GM12878 (cell line): ENCODE measurements around the gene PCDHGA7. TPM values are rescaled to one million over a fixed set of nuclear protein-coding genes. Genes with fewer than 3 reads are reported as not detected.
"Not testable (repeated sequence)": the region's sequence is repeated elsewhere in the genome, so short reads cannot be mapped to it uniquely, and the experiment has no call there.

Experiments used
- ATAC-seq: fragments of 200-7000 bp; cut with Tn5 transposase; 3 replicates; pipeline ENCODE4 v1.9.1; 2020; ENCODE audit warnings: mild to moderate bottlenecking, moderate library complexity
- BruUV-seq: library from RNA; stranded (reverse); fragments of 400-500 nt; replicated peaks from 2 replicates; lab custom pipeline; 2021; lab: Mats Ljungman, UMichigan
- CTCF ChIA-PET: fragments of 300-600 bp; sonication (Branson Sonifier 250); formaldehyde crosslinking; extraction: SDS; loops from one replicate; lab custom pipeline; 2021; ENCODE audit warnings: inconsistent platforms; lab: Yijun Ruan, JAX
- POLR2A ChIA-PET: fragments of 350-600 bp; formaldehyde crosslinking; extraction: SDS; loops from one replicate; lab custom pipeline; 2021; ENCODE audit warnings: inconsistent platforms; lab: Charles Lee
- RAD21 ChIA-PET: fragments of 300-600 bp; sonication (Branson Sonifier 250); formaldehyde crosslinking; loops from one replicate; lab custom pipeline; 2023; ENCODE audit warnings: antibody characterized with exemption; ENCODE audit not compliant: unreplicated experiment; lab: Charles Lee
- SMC1A ChIA-PET: fragments of 300-600 bp; sonication (Branson Sonifier 250); formaldehyde crosslinking; loops from one replicate; lab custom pipeline; 2023; ENCODE audit not compliant: unreplicated experiment, uncharacterized antibody; lab: Charles Lee
- DNase-seq: peaks from one replicate; pipeline ENCODE4 v3.0.0-alpha.2; 2011; ENCODE audit warnings: low read depth, low spot score
- FAIRE-seq: peaks from 3 replicates; lab custom pipeline; 2011; peaks lifted over from hg19 to GRCh38; lab: Jason Lieb, UNC
- H2AFZ ChIP-seq: 2 replicates; pipeline ENCODE4 v1.6.0; 2011; ENCODE audit warnings: low read depth, low read length, control low read depth; ENCODE audit not compliant: control insufficient read depth
- H3K27ac ChIP-seq: 2 replicates; pipeline ENCODE4 v1.5.1; 2011; ENCODE audit warnings: control low read depth; ENCODE audit not compliant: control insufficient read depth, insufficient read depth
- H3K27me3 ChIP-seq, 2 experiments: replicated peaks in 1 of 2; 2 replicates each; pipeline versions ENCODE4 v1.6.0 to v1.6.1; 2011; ENCODE audit warnings: low read length in 1 of 2; ENCODE audit not compliant: control insufficient read depth in 2 of 2, insufficient read depth in 2 of 2
- H3K36me3 ChIP-seq, 2 experiments: 2 replicates each; pipeline ENCODE4 v1.5.1; 2011; ENCODE audit warnings: low read length in 1 of 2; ENCODE audit not compliant: control insufficient read depth in 2 of 2, insufficient read depth in 2 of 2
- H3K4me1 ChIP-seq: 2 replicates; pipeline ENCODE4 v1.6.1; 2011; ENCODE audit warnings: mild to moderate bottlenecking, low read length, moderate library complexity, mixed read lengths; ENCODE audit not compliant: control insufficient read depth, insufficient read depth
- H3K4me2 ChIP-seq: 2 replicates; pipeline ENCODE4 v1.6.0; 2011; ENCODE audit warnings: control low read depth; ENCODE audit not compliant: control insufficient read depth, insufficient read depth
- H3K4me3 ChIP-seq: fragments of 200-600 bp; sonication (generic); 2 replicates; pipeline ENCODE4 v1.5.1; 2016
- H3K79me2 ChIP-seq: 2 replicates; pipeline ENCODE4 v1.6.0; 2011; ENCODE audit warnings: low read length; ENCODE audit not compliant: control insufficient read depth, insufficient read depth
- H3K9ac ChIP-seq: 2 replicates; pipeline ENCODE4 v1.8.0; 2011; ENCODE audit warnings: low read length, control low read depth, mixed read lengths; ENCODE audit not compliant: control insufficient read depth, insufficient read depth
- H3K9me3 ChIP-seq: replicated peaks from 3 replicates; pipeline ENCODE4 v1.5.1; 2011; ENCODE audit warnings: mild to moderate bottlenecking, low read length; ENCODE audit not compliant: control insufficient read depth, insufficient read depth
- H4K20me1 ChIP-seq: 2 replicates; pipeline ENCODE4 v1.6.0; 2011; ENCODE audit not compliant: control insufficient read depth, insufficient read depth
- WGBS: methylation state at CpG from one replicate; pipeline ENCODE4 v1.1.6; 2016; ENCODE audit warnings: low lambda C conversion rate; ENCODE audit not compliant: insufficient replicate concordance, insufficient coverage; ENCODE audit errors: missing lambda C conversion rate; 5-methylcytosine and 5-hydroxymethylcytosine counted together
- in situ Hi-C: fragments of 300-500 bp; cut with MboI; formaldehyde crosslinking; loops from 9 replicates; pipeline ENCODE4 v1.14.3; 2018; ENCODE audit warnings: mixed read lengths
- intact Hi-C: fragments of 100-400 bp; cut with micrococcal nuclease; formaldehyde crosslinking; loops from one replicate; pipeline ENCODE4 v1.14.2; 2022; ENCODE audit not compliant: unreplicated experiment
- polyA plus RNA-seq, 11 experiments: library from polyadenylated mRNA; depleted of rRNA in 4 of 11; unstranded in 6 of 11; stranded (reverse) in 5 of 11; fragments of >200 nt; fragmentation: Nextera tagmentation in 4 of 11; fragmentation: Illumina TruSeq in 1 of 11; extraction: Ambion mirVana in 4 of 11; extraction: Trizol in 1 of 11; gene quantifications; 1 replicate in 1 of 11; 2 replicates in 10 of 11; pipeline versions ENCODE4 v1.2.1 to v1.2.3, GENCODE V29; 2011 to 2016; ENCODE audit warnings: inconsistent platforms in 2 of 11, missing spikeins in 2 of 11, low read depth in 1 of 11
- total RNA-seq, 4 experiments: library from RNA; depleted of rRNA in 3 of 4; stranded (reverse); fragments of >200 nt in 3 of 4; fragmentation: Illumina TruSeq in 1 of 4; extraction: Trizol in 1 of 4; gene quantifications; 2 replicates each; pipeline versions ENCODE4 v1.2.1 to v1.2.3, GENCODE V29; 2013 to 2021
- TF ChIP-seq, protein P1 (sequence below): IDR thresholded peaks from 2 replicates; pipeline ENCODE4 v1.6.1; 2012; ENCODE audit warnings: mild to moderate bottlenecking, low read depth, low read length

The PCDHGA7 gene
- total and polyA plus RNA-seq, 10 of the 15 experiments (the other 5 are each of a cell fraction or from before 2014, with no cell fraction given) = 0.01 to 0.18 (median 0.08) TPM; not detected in 3

DNA sequence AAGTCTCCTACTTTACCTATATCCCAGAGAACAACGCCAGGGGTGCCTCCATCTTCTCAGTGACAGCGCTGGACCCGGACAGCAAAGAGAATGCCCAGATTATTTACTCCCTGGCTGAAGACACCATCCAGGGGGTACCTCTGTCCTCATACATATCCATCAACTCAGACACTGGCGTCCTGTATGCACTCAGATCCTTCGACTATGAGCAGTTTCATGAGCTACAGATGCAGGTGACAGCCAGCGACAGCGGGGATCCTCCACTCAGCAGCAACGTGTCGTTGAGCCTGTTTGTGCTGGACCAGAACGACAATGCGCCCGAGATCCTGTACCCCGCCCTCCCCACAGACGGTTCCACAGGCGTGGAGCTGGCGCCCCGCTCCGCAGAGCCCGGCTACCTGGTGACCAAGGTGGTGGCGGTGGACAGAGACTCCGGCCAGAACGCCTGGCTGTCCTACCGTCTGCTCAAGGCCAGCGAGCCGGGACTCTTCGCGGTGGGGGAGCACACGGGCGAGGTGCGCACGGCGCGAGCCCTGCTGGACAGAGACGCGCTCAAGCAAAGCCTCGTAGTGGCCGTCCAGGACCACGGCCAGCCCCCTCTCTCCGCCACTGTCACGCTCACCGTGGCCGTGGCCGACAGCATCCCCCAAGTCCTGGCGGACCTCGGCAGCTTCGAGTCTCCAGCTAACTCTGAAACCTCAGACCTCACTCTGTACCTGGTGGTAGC lies 32.2 kb downstream of the PCDHGA7 start:
- POLR2A ChIA-PET, H3K4me1 ChIP-seq, H3K4me2 ChIP-seq, H3K4me3 ChIP-seq, DNase-seq, H3K79me2 ChIP-seq, H3K27me3 ChIP-seq, FAIRE-seq, H4K20me1 ChIP-seq, ATAC-seq, H2AFZ ChIP-seq, H3K27ac ChIP-seq, H3K36me3 ChIP-seq, intact Hi-C loops, BruUV-seq, H3K9ac ChIP-seq: not testable (repeated sequence)
- ChIA-PET CTCF (interaction anchor here (0.7 to 10.9 kb wide), 13 partner anchors 15 to 208 kb away, joined by 3 to 245 read pairs (median 23); partner anchors contain the start of genes PCDHB14, PCDHGA12, PCDHGB3 and PCDHGC3), SMC1A (interaction anchor here (2.7 to 7.4 kb wide), 3 partner anchors 109 to 149 kb away, joined by 16 to 67 read pairs (median 35); no protein-coding TSS in a partner anchor), RAD21 (interaction anchor here (2.3 to 3.3 kb wide), 5 partner anchors 61 to 153 kb away, joined by 6 to 42 read pairs (median 12); partner anchors contain the start of gene PCDHGC3)
- TF ChIP-seq, protein P1, sequence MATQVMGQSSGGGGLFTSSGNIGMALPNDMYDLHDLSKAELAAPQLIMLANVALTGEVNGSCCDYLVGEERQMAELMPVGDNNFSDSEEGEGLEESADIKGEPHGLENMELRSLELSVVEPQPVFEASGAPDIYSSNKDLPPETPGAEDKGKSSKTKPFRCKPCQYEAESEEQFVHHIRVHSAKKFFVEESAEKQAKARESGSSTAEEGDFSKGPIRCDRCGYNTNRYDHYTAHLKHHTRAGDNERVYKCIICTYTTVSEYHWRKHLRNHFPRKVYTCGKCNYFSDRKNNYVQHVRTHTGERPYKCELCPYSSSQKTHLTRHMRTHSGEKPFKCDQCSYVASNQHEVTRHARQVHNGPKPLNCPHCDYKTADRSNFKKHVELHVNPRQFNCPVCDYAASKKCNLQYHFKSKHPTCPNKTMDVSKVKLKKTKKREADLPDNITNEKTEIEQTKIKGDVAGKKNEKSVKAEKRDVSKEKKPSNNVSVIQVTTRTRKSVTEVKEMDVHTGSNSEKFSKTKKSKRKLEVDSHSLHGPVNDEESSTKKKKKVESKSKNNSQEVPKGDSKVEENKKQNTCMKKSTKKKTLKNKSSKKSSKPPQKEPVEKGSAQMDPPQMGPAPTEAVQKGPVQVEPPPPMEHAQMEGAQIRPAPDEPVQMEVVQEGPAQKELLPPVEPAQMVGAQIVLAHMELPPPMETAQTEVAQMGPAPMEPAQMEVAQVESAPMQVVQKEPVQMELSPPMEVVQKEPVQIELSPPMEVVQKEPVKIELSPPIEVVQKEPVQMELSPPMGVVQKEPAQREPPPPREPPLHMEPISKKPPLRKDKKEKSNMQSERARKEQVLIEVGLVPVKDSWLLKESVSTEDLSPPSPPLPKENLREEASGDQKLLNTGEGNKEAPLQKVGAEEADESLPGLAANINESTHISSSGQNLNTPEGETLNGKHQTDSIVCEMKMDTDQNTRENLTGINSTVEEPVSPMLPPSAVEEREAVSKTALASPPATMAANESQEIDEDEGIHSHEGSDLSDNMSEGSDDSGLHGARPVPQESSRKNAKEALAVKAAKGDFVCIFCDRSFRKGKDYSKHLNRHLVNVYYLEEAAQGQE = peak; percentile 24; the same call in 1 of the 2 replicates
- in situ Hi-C loops = loop anchor here (5.0 kb wide), 1 partner anchor 148 kb away; no protein-coding TSS in a partner anchor
- H3K9me3 ChIP-seq = peaks cover 12% of the 10 kb centered on the region; the same call in 2 of the 3 replicates
- 83% methylated on average over 20 of the region's 46 CpGs for WGBS
